HepG2 (cell line): Measurements from ENCODE around the gene CDCA5. TPM values are rescaled to one million over a fixed set of nuclear protein-coding genes. Genes with fewer than 3 reads are reported as not detected.

ENCODE experiments used
- BATF2 ChIP-seq: sonication (generic); formaldehyde crosslinking; IDR thresholded peaks from 2 replicates; pipeline ENCODE4 v1.8.0; 2022; ENCODE audit warnings: mild to moderate bottlenecking, missing genetic modification reagents, moderate library complexity
- CENPBD1 ChIP-seq: sonication (generic); formaldehyde crosslinking; IDR thresholded peaks from 2 replicates; pipeline ENCODE4 v1.8.0; 2022; ENCODE audit warnings: missing genetic modification reagents, low read depth, mild to moderate bottlenecking, borderline replicate concordance
- CERS6 ChIP-seq: sonication (generic); formaldehyde crosslinking; IDR thresholded peaks from 2 replicates; pipeline ENCODE4 v1.5.0; 2020; ENCODE audit warnings: missing genetic modification reagents
- CSRNP2 ChIP-seq: sonication (generic); formaldehyde crosslinking; conservative IDR thresholded peaks from 2 replicates; pipeline ENCODE4 v1.8.0; 2022; ENCODE audit warnings: low read depth, missing genetic modification reagents
- ELF1 ChIP-seq: sonication (generic); formaldehyde crosslinking; IDR thresholded peaks from 2 replicates; pipeline ENCODE4 v1.4.0; 2020; ENCODE audit warnings: missing genetic modification reagents
- ETV5 ChIP-seq: IDR thresholded peaks from 2 replicates; pipeline ENCODE4 v1.6.1; 2018; ENCODE audit warnings: missing biosample characterization, missing genetic modification reagents, inconsistent platforms, borderline replicate concordance
- HNF4A ChIP-seq: sonication (generic); formaldehyde crosslinking; IDR thresholded peaks from 2 replicates; pipeline ENCODE4 v1.4.0; 2020; ENCODE audit warnings: missing genetic modification reagents
- KDM2A ChIP-seq: sonication (generic); formaldehyde crosslinking; IDR thresholded peaks from 2 replicates; pipeline ENCODE4 v1.4.0; 2020; ENCODE audit warnings: low read depth, missing genetic modification reagents, borderline replicate concordance
- MIER2 ChIP-seq: IDR thresholded peaks from 2 replicates; pipeline ENCODE4 v1.6.1; 2016; ENCODE audit warnings: missing biosample characterization, missing genetic modification reagents
- NAIF1 ChIP-seq: sonication (generic); formaldehyde crosslinking; IDR thresholded peaks from 2 replicates; pipeline ENCODE4 v1.5.0; 2020; ENCODE audit warnings: mild to moderate bottlenecking, missing genetic modification reagents, borderline replicate concordance
- PHF8 ChIP-seq: sonication (generic); formaldehyde crosslinking; IDR thresholded peaks from 2 replicates; pipeline ENCODE4 v1.5.0; 2020; ENCODE audit warnings: missing genetic modification reagents
- RORA ChIP-seq: sonication (generic); formaldehyde crosslinking; IDR thresholded peaks from 2 replicates; pipeline ENCODE4 v1.5.0; 2020; ENCODE audit warnings: mild to moderate bottlenecking, missing genetic modification reagents, moderate library complexity
- SAP130 ChIP-seq: IDR thresholded peaks from 2 replicates; pipeline ENCODE4 v1.6.1; 2016; ENCODE audit warnings: low read depth
- SIN3B ChIP-seq: fragments of 150-350 bp; IDR thresholded peaks from 2 replicates; pipeline ENCODE4 v1.6.1; 2014; ENCODE audit warnings: low read length
- TBX3 ChIP-seq: fragments of 450-650 bp; IDR thresholded peaks from 2 replicates; pipeline ENCODE4 v1.6.1; 2017; ENCODE audit warnings: antibody characterized with exemption, mild to moderate bottlenecking, inconsistent platforms, borderline replicate concordance
- THAP7 ChIP-seq: sonication (generic); formaldehyde crosslinking; IDR thresholded peaks from 2 replicates; pipeline ENCODE4 v1.8.1; 2023; ENCODE audit warnings: mild to moderate bottlenecking, missing genetic modification reagents
- TRIM22 ChIP-seq: fragments of 450-650 bp; IDR thresholded peaks from 2 replicates; pipeline ENCODE4 v1.6.1; 2017
- ZFP41 ChIP-seq: sonication (generic); formaldehyde crosslinking; IDR thresholded peaks from 2 replicates; pipeline ENCODE4 v1.4.0; 2020; ENCODE audit warnings: mild to moderate bottlenecking, missing genetic modification reagents, borderline replicate concordance
- ZNF12 ChIP-seq: sonication (generic); formaldehyde crosslinking; IDR thresholded peaks from 2 replicates; pipeline ENCODE4 v1.5.0; 2020; ENCODE audit warnings: missing genetic modification reagents
- ZNF17 ChIP-seq: sonication (generic); formaldehyde crosslinking; IDR thresholded peaks from 2 replicates; pipeline ENCODE4 v1.5.0; 2020; ENCODE audit warnings: mild to moderate bottlenecking, missing genetic modification reagents
- ZNF282 ChIP-seq: fragments of 450-650 bp; IDR thresholded peaks from 2 replicates; pipeline ENCODE4 v1.6.1; 2018; ENCODE audit not compliant: partially characterized antibody
- ZNF337 ChIP-seq: sonication (generic); formaldehyde crosslinking; IDR thresholded peaks from 2 replicates; pipeline ENCODE4 v1.5.1; 2020; ENCODE audit warnings: missing genetic modification reagents, low read depth, mild to moderate bottlenecking, borderline replicate concordance
- ZNF564 ChIP-seq: sonication (generic); formaldehyde crosslinking; IDR thresholded peaks from 2 replicates; pipeline ENCODE4 v1.8.1; 2023; ENCODE audit warnings: mild to moderate bottlenecking, missing genetic modification reagents
- ZNF749 ChIP-seq: sonication (generic); formaldehyde crosslinking; IDR thresholded peaks from 2 replicates; pipeline ENCODE4 v1.8.0; 2022; ENCODE audit warnings: mild to moderate bottlenecking, missing genetic modification reagents, moderate library complexity, borderline replicate concordance
- ZNF784 ChIP-seq: sonication (generic); formaldehyde crosslinking; IDR thresholded peaks from 2 replicates; pipeline ENCODE4 v1.5.1; 2020; ENCODE audit warnings: missing genetic modification reagents, mild to moderate bottlenecking, borderline replicate concordance
- ZNF839 ChIP-seq: sonication (generic); formaldehyde crosslinking; IDR thresholded peaks from 2 replicates; pipeline ENCODE4 v1.4.0; 2020; ENCODE audit warnings: missing genetic modification reagents, mild to moderate bottlenecking, borderline replicate concordance
- polyA plus RNA-seq, 8 experiments: library from polyadenylated mRNA; depleted of rRNA in 3 of 8; stranded (reverse) in 7 of 8; unstranded in 1 of 8; fragments of >200 nt; fragmentation: Illumina TruSeq in 4 of 8; extraction: Trizol in 4 of 8; gene quantifications; 2 replicates each; pipeline versions ENCODE4 v1.2.1 to v1.2.3, GENCODE V29; 2011 to 2016; ENCODE audit warnings: low read depth in 4 of 8, missing spikeins in 1 of 8, mixed read lengths in 1 of 8; ENCODE audit not compliant: insufficient read depth in 1 of 8
- total RNA-seq, 5 experiments: library from RNA; depleted of rRNA; stranded (reverse); fragments of >200 nt; fragmentation: Illumina TruSeq; extraction: Trizol; gene quantifications; 2 replicates each; pipeline ENCODE4 v1.2.3, GENCODE V29; 2016; ENCODE audit warnings: low read depth in 1 of 5

Gene CDCA5
- total and polyA plus RNA-seq, 2 of the 13 experiments (the other 11 are each of a cell fraction or from before 2014, with no cell fraction given): 13.5 to 50.6 TPM

GRCh38 chr11:65066315-65066714 is 17.5 kb downstream of the CDCA5 start (continued):
- TF ChIP-seq THAP7 (CRISPR knock-in tag): no peak
- TF ChIP-seq ZNF839 (CRISPR knock-in tag): peak; percentile 40; the same call in 1 of the 2 replicates
- TF ChIP-seq CSRNP2: no peak
- TF ChIP-seq ZNF17 (CRISPR knock-in tag): no peak
- 0 out of 2 replicates have a peak, but pooled peaks have one; percentile 2 for TF ChIP-seq HNF4A
- no peak for TF ChIP-seq BATF2 (CRISPR knock-in tag)
- TF ChIP-seq CERS6 (CRISPR knock-in tag): no peak
- TF ChIP-seq SIN3B: no peak
- no peak for TF ChIP-seq ZFP41 (CRISPR knock-in tag)
- TF ChIP-seq ZNF337 (CRISPR knock-in tag): no peak
- no peak for TF ChIP-seq MIER2 (CRISPR knock-in tag)
- no peak for TF ChIP-seq ZNF749 (CRISPR knock-in tag)
- TF ChIP-seq PHF8 (CRISPR knock-in tag): peak; percentile 66
- TF ChIP-seq NAIF1 (CRISPR knock-in tag): no peak
- TF ChIP-seq TBX3: no peak
- no peak for TF ChIP-seq ZNF282
- peak; percentile 31; the same call in 1 of the 2 replicates for TF ChIP-seq ELF1 (CRISPR knock-in tag)
- 0 out of 2 replicates have a peak, but pooled peaks have one; percentile 7 for TF ChIP-seq ETV5 (CRISPR knock-in tag)
- no peak for TF ChIP-seq RORA
- no peak for TF ChIP-seq ZNF564 (CRISPR knock-in tag)
- TF ChIP-seq TRIM22: no peak
- TF ChIP-seq CENPBD1 (CRISPR knock-in tag): no peak
- TF ChIP-seq KDM2A (CRISPR knock-in tag): no peak
- 0 out of 2 replicates have a peak, but pooled peaks have one; percentile 27 for TF ChIP-seq ZNF784 (CRISPR knock-in tag)
- TF ChIP-seq ZNF12 (CRISPR knock-in tag): no peak
- TF ChIP-seq SAP130 (CRISPR knock-in tag): peak; percentile 39; the same call in 1 of the 2 replicates
